Stimulated activated CD4-positive, alpha-beta T cell treated with anti-CD3 and anti-CD28 coated beads, Interleukin-2, amount 100 ng/mL, for 4 hours (primary cell): ENCODE measurements around the gene LRRC49.
"Not testable (repeated sequence)": the region's sequence is repeated elsewhere in the genome, so short reads cannot be mapped to it uniquely, and the experiment has no call there.

Experiments
- DNase-seq: peaks from one replicate; pipeline ENCODE4 v3.0.0-alpha.2; 2020; ENCODE audit warnings: low read depth

LRRC49 gene

GRCh38 chr15:70976851-70977250 is 84.2 kb downstream of the LRRC49 start:
- DNase-seq: no peak

- DNase-seq: no peak
Measured at GRCh38 chr15:70995383-70995970, 102.9 kb downstream of the LRRC49 start.

GRCh38 chr15:70998319-70998718 is 105.7 kb downstream of the LRRC49 start:
- DNase-seq: no peak

- DNase-seq: no peak
Measured at GRCh38 chr15:71002316-71002715, 109.7 kb downstream of the LRRC49 start.

GRCh38 chr15:71003319-71003718 is 110.7 kb downstream of the LRRC49 start:
- no peak for DNase-seq

GRCh38 chr15:71004506-71004905 is 111.9 kb downstream of the LRRC49 start:
- DNase-seq: not testable (repeated sequence)

GRCh38 chr15:71005895-71006294 is 113.3 kb downstream of the LRRC49 start:
- no peak for DNase-seq

- DNase-seq: no peak
Measured at GRCh38 chr15:71008250-71008870, 115.7 kb downstream of the LRRC49 start.

GRCh38 chr15:71010472-71010871 is 117.8 kb downstream of the LRRC49 start:
- DNase-seq: no peak

- no peak for DNase-seq
Measured at GRCh38 chr15:71010997-71011396, 118.4 kb downstream of the LRRC49 start.

GRCh38 chr15:71011503-71012155 is 119.0 kb downstream of the LRRC49 start:
- DNase-seq: no peak

- DNase-seq: no peak
Measured at GRCh38 chr15:71013446-71013845, 120.8 kb downstream of the LRRC49 start.

- no peak for DNase-seq
Measured at GRCh38 chr15:71015342-71015741, 122.7 kb downstream of the LRRC49 start.

- not testable (repeated sequence) for DNase-seq
Measured at GRCh38 chr15:71031232-71031631, 138.6 kb downstream of the LRRC49 start.

- not testable (repeated sequence) for DNase-seq
Measured at GRCh38 chr15:71035478-71035877, 142.9 kb downstream of the LRRC49 start.

GRCh38 chr15:71042356-71042922 is 149.8 kb downstream of the LRRC49 start:
- DNase-seq: no peak

- DNase-seq: no peak
Measured at GRCh38 chr15:71043373-71043772, 150.7 kb downstream of the LRRC49 start.

GRCh38 chr15:71044006-71044405 is 151.4 kb downstream of the LRRC49 start:
- no peak for DNase-seq

GRCh38 chr15:71046146-71046545 is 153.5 kb downstream of the LRRC49 start:
- DNase-seq: not testable (repeated sequence)

- no peak for DNase-seq
Measured at GRCh38 chr15:71048913-71049675, 156.5 kb downstream of the LRRC49 start.

- DNase-seq: no peak
Measured at GRCh38 chr15:71049706-71050422, 157.2 kb downstream of the LRRC49 start.

- no peak for DNase-seq
Measured at GRCh38 chr15:71050461-71050860, 157.8 kb downstream of the LRRC49 start.
